ENCODE measurements around the gene DENND1B. TPM values are rescaled to one million over a fixed set of nuclear protein-coding genes. Genes with fewer than 3 reads are reported as not detected.

DENND1B gene
- total and polyA plus RNA-seq, 4 donors = 1.7 to 13.7 (median 7.9) TPM

DNA sequence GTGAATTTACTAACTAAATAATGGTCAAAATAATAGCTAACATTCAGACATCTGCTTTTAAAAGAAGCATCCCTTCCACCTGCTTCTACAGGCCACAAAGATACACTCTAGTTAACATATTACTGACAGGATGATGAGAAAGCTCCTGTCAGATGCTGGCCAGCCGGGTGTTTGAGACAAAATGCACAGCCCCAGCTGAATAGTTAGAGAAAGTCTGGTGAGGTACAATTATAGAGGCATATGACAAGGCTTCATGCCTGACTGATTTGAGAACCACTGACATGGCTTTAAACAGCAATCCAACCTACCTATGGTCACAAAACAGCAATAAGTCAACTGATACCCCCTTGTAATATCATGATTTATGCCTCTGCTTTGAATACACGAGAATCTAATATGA is 137.0 kb downstream of the DENND1B start:
- H3K9ac ChIP-seq (ENCODE audit: low read depth in 1 of 2, low read length in 2 of 2) = no peak overlapping the region
- peaks cover 1 to 14% (median 8%) of the 10 kb centered on the region in 4 donors for H3K36me3 ChIP-seq (ENCODE audit: control insufficient read depth in 4 of 4, insufficient read depth in 3 of 4, low read depth in 1 of 4, low read length in 3 of 4)
- no peak for DNase-seq (ENCODE audit: low spot score)
- H3K27ac ChIP-seq (ENCODE audit: low read depth in 1 of 2, low read length in 2 of 2) = no peak overlapping the region
- TF ChIP-seq ZBTB33 (IDR thresholded peaks at IDR 0.05) (no peak), NR2F2 (IDR thresholded peaks at IDR 0.05) (no peak), FOXA2 (IDR thresholded peaks at IDR 0.05) (no peak), MAX (IDR thresholded peaks at IDR 0.05) (no peak), EGR1 (IDR thresholded peaks at IDR 0.05; ENCODE audit: low read depth in 2 of 2) (no peak), YY1 (IDR thresholded peaks at IDR 0.05) (no peak), RAD21 (IDR thresholded peaks at IDR 0.05) (no peak), JUND (IDR thresholded peaks at IDR 0.05) (no peak)
- no peak overlapping the region for H3K4me3 ChIP-seq (ENCODE audit: low read depth in 1 of 3, low read length in 3 of 3)
- peaks cover 4 to 6% (median 4%) of the 10 kb centered on the region in 4 donors for H3K9me3 ChIP-seq (ENCODE audit: control insufficient read depth in 4 of 4, low read length in 3 of 4)
- no peaks in the 10 kb centered on the region for H3K4me1 ChIP-seq (ENCODE audit: control insufficient read depth in 4 of 4, insufficient read depth in 4 of 4, low read length in 3 of 4)
- 96% methylated on average over 2 of the region's 2 CpGs for WGBS
- H3K27me3 ChIP-seq (ENCODE audit: control insufficient read depth in 4 of 4, insufficient read depth in 4 of 4, low read length in 3 of 4) = no peaks in the 10 kb centered on the region

DNA sequence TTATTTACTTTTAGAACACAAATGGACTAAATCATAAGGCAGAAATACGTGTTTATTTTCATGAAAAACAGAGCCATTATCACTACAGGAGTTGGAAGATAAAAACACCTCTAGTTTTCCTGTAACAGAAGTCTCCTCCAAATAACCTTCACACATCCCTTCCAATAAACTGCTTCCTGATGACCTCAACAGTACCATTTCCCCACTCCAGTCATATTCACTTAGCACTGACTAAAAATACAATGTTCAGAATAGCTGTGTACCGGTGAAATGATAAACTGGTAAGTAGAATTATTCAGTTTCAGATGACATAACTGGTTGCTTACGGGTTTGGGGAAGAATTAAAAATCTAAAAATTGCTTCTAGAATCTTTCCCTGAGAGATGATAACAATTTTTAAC is 137.9 kb downstream of the DENND1B start:
- WGBS = 87% methylated on average over 3 of the region's 3 CpGs
- peaks cover 1 to 13% (median 11%) of the 10 kb centered on the region in 4 donors for H3K36me3 ChIP-seq (ENCODE audit: control insufficient read depth in 4 of 4, insufficient read depth in 3 of 4, low read depth in 1 of 4, low read length in 3 of 4)

More for the DNA sequence above, 137.9 kb downstream of the DENND1B start:
- Histone ChIP-seq H3K27ac (ENCODE audit: low read depth in 1 of 2, low read length in 2 of 2) (no peak overlapping the region), H3K27me3 (ENCODE audit: control insufficient read depth in 4 of 4, insufficient read depth in 4 of 4, low read length in 3 of 4) (no peaks in the 10 kb centered on the region), H3K9me3 (ENCODE audit: control insufficient read depth in 4 of 4, low read length in 3 of 4) (peaks cover 6 to 11% (median 9%) of the 10 kb centered on the region in 4 donors), H3K4me3 (ENCODE audit: low read depth in 1 of 3, low read length in 3 of 3) (no peak overlapping the region), H3K4me1 (ENCODE audit: control insufficient read depth in 4 of 4, insufficient read depth in 4 of 4, low read length in 3 of 4) (no peaks in the 10 kb centered on the region), H3K9ac (ENCODE audit: low read depth in 1 of 2, low read length in 2 of 2) (no peak overlapping the region)
- no peak for DNase-seq (ENCODE audit: low spot score)
- no peak for TF ChIP-seq GABPA (IDR thresholded peaks at IDR 0.05 in 1 of 2, conservative IDR thresholded peaks at IDR 0.05 in 1 of 2)
- no peak for TF ChIP-seq JUND (IDR thresholded peaks at IDR 0.05)
- no peak for TF ChIP-seq FOXA2 (IDR thresholded peaks at IDR 0.05)
- no peak for TF ChIP-seq YY1 (IDR thresholded peaks at IDR 0.05)
- TF ChIP-seq HNF4A (conservative IDR thresholded peaks at IDR 0.05) = no peak
- no peak for TF ChIP-seq NR2F2 (IDR thresholded peaks at IDR 0.05)
- TF ChIP-seq RXRA (IDR thresholded peaks at IDR 0.05) = no peak
- no peak for TF ChIP-seq EGR1 (IDR thresholded peaks at IDR 0.05; ENCODE audit: low read depth in 2 of 2)
- no peak for TF ChIP-seq TAF1 (conservative IDR thresholded peaks at IDR 0.05)
- TF ChIP-seq RAD21 (IDR thresholded peaks at IDR 0.05) = no peak
- no peak for TF ChIP-seq ZBTB33 (IDR thresholded peaks at IDR 0.05)
- no peak for TF ChIP-seq REST (IDR thresholded peaks at IDR 0.05)
- TF ChIP-seq SP1 (IDR thresholded peaks at IDR 0.05) = no peak
- no peak for TF ChIP-seq HNF4G (IDR thresholded peaks at IDR 0.05)
- TF ChIP-seq, protein P1, sequence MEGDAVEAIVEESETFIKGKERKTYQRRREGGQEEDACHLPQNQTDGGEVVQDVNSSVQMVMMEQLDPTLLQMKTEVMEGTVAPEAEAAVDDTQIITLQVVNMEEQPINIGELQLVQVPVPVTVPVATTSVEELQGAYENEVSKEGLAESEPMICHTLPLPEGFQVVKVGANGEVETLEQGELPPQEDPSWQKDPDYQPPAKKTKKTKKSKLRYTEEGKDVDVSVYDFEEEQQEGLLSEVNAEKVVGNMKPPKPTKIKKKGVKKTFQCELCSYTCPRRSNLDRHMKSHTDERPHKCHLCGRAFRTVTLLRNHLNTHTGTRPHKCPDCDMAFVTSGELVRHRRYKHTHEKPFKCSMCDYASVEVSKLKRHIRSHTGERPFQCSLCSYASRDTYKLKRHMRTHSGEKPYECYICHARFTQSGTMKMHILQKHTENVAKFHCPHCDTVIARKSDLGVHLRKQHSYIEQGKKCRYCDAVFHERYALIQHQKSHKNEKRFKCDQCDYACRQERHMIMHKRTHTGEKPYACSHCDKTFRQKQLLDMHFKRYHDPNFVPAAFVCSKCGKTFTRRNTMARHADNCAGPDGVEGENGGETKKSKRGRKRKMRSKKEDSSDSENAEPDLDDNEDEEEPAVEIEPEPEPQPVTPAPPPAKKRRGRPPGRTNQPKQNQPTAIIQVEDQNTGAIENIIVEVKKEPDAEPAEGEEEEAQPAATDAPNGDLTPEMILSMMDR (IDR thresholded peaks at IDR 0.05; ENCODE audit: low read depth, low read length, missing input control) = no peak
- TF ChIP-seq FOXA1 (IDR thresholded peaks at IDR 0.05) = no peak
- TF ChIP-seq ATF3 (IDR thresholded peaks at IDR 0.05) = no peak
- TF ChIP-seq MAX (IDR thresholded peaks at IDR 0.05) = no peak

Data from liver (tissue), 9 donors.